GM12874 (cell line): ENCODE data around the gene TRPM5.

Source experiments
- CTCF ChIP-seq: IDR thresholded peaks from 2 replicates; pipeline ENCODE4 v1.5.1; 2011; ENCODE audit warnings: low read depth, mild to moderate bottlenecking, control low read depth, low read length, moderate library complexity; ENCODE audit not compliant: insufficient read depth

TRPM5 gene

GRCh38 chr11:2418693-2419360, 25.5 kb downstream of the TRPM5 start:
- TF ChIP-seq CTCF: no peak

GRCh38 chr11:2417856-2418692, 26.2 kb downstream of the TRPM5 start:
- TF ChIP-seq CTCF: no peak

GRCh38 chr11:2416765-2417164, 27.5 kb downstream of the TRPM5 start:
- no peak for TF ChIP-seq CTCF

- TF ChIP-seq CTCF: peak; percentile 19; the same call in 1 of the 2 replicates
Measured at GRCh38 chr11:2415601-2416380, 28.5 kb downstream of the TRPM5 start.

GRCh38 chr11:2415171-2415570, 29.1 kb downstream of the TRPM5 start:
- no peak for TF ChIP-seq CTCF

GRCh38 chr11:2414616-2415015, 29.7 kb downstream of the TRPM5 start:
- no peak for TF ChIP-seq CTCF
